Measurements from ENCODE around the gene BCL2.

BCL2 gene

GRCh38 chr18:63344918-63345317 is 25.3 kb upstream of the BCL2 start:
- peaks cover 0 to 6% of the 10 kb centered on the region in 2 donors for H3K4me1 Mint-ChIP-seq
- no peaks in the 10 kb centered on the region for H3K27me3 Mint-ChIP-seq
- no peak overlapping the region for H3K27ac Mint-ChIP-seq
- H3K4me3 Mint-ChIP-seq, result no peak overlapping the region
- DNase-seq, result no peak
- peaks cover 43 to 61% of the 10 kb centered on the region in 2 donors for H3K36me3 Mint-ChIP-seq
- no peak for ATAC-seq (replicated peaks)
- H3K9me3 Mint-ChIP-seq, result no peaks in the 10 kb centered on the region

GRCh38 chr18:63344263-63344662 is 24.7 kb upstream of the BCL2 start:
- H3K27me3 Mint-ChIP-seq, result no peaks in the 10 kb centered on the region
- H3K4me1 Mint-ChIP-seq, result peaks cover 0 to 6% of the 10 kb centered on the region in 2 donors
- DNase-seq (no peak), ATAC-seq (replicated peaks) (no peak)
- H3K36me3 Mint-ChIP-seq, result peaks cover 43 to 62% of the 10 kb centered on the region in 2 donors
- no peak overlapping the region for H3K4me3 Mint-ChIP-seq
- no peaks in the 10 kb centered on the region for H3K9me3 Mint-ChIP-seq
- H3K27ac Mint-ChIP-seq, result no peak overlapping the region

- Mint-ChIP-seq H3K27me3 (no peaks in the 10 kb centered on the region), H3K9me3 (no peaks in the 10 kb centered on the region), H3K4me1 (peaks cover 0 to 4% of the 10 kb centered on the region in 2 donors), H3K27ac (no peak overlapping the region), H3K4me3 (no peak overlapping the region), H3K36me3 (peaks cover 49 to 60% of the 10 kb centered on the region in 2 donors)
- ATAC-seq (replicated peaks) (peak; percentile 44 to 72), DNase-seq (no peak)
Observed at GRCh38 chr18:63342206-63342605, 22.6 kb upstream of the BCL2 start.

- Mint-ChIP-seq H3K27me3 (no peaks in the 10 kb centered on the region), H3K9me3 (no peaks in the 10 kb centered on the region), H3K36me3 (peaks cover 55 to 56% of the 10 kb centered on the region in 2 donors), H3K4me3 (no peak overlapping the region), H3K27ac (no peak overlapping the region), H3K4me1 (peaks cover 0 to 2% of the 10 kb centered on the region in 2 donors)
- ATAC-seq (replicated peaks), result peak; percentile 64 to 67
- no peak for DNase-seq
Observed at GRCh38 chr18:63339920-63340484, 20.4 kb upstream of the BCL2 start.

GRCh38 chr18:63336366-63337099 is 17.0 kb upstream of the BCL2 start:
- Mint-ChIP-seq H3K27me3 (no peaks in the 10 kb centered on the region), H3K4me1 (peaks cover 0 to 2% of the 10 kb centered on the region in 2 donors), H3K27ac (no peak overlapping the region), H3K36me3 (peaks cover 42 to 46% of the 10 kb centered on the region in 2 donors), H3K9me3 (no peaks in the 10 kb centered on the region), H3K4me3 (no peak overlapping the region)
- ATAC-seq (replicated peaks) (no peak), DNase-seq (no peak)

- ATAC-seq (replicated peaks) (no peak), DNase-seq (no peak)
- Mint-ChIP-seq H3K4me3 (no peak overlapping the region), H3K27me3 (no peaks in the 10 kb centered on the region), H3K36me3 (peaks cover 17 to 27% of the 10 kb centered on the region in 2 donors), H3K9me3 (no peaks in the 10 kb centered on the region), H3K4me1 (no peaks in the 10 kb centered on the region), H3K27ac (no peak overlapping the region)
Observed at GRCh38 chr18:63331105-63331504, 11.5 kb upstream of the BCL2 start.

GRCh38 chr18:63329431-63330145 is 10.0 kb upstream of the BCL2 start:
- DNase-seq, result no peak
- H3K4me1 Mint-ChIP-seq, result no peaks in the 10 kb centered on the region
- H3K4me3 Mint-ChIP-seq, result no peak overlapping the region
- ATAC-seq (replicated peaks), result no peak
- H3K9me3 Mint-ChIP-seq, result no peaks in the 10 kb centered on the region
- H3K27ac Mint-ChIP-seq, result no peak overlapping the region
- no peaks in the 10 kb centered on the region for H3K27me3 Mint-ChIP-seq
- H3K36me3 Mint-ChIP-seq, result peaks cover 9 to 22% of the 10 kb centered on the region in 2 donors

GRCh38 chr18:63326011-63326410 is 6.4 kb upstream of the BCL2 start:
- Mint-ChIP-seq H3K9me3 (no peaks in the 10 kb centered on the region), H3K27ac (no peak overlapping the region), H3K4me3 (no peak overlapping the region), H3K36me3 (peaks cover 3 to 6% of the 10 kb centered on the region in 2 donors), H3K4me1 (peaks cover 13 to 20% of the 10 kb centered on the region in 2 donors), H3K27me3 (no peaks in the 10 kb centered on the region)
- no peak for ATAC-seq (replicated peaks)
- no peak for DNase-seq

GRCh38 chr18:63325086-63325686 is 5.6 kb upstream of the BCL2 start:
- ATAC-seq (replicated peaks) (no peak), DNase-seq (no peak)
- Mint-ChIP-seq H3K27me3 (no peaks in the 10 kb centered on the region), H3K36me3 (peaks cover under 1 to 1% of the 10 kb centered on the region in 2 donors), H3K9me3 (no peaks in the 10 kb centered on the region), H3K27ac (no peak overlapping the region), H3K4me3 (no peak overlapping the region), H3K4me1 (peaks cover 18 to 26% of the 10 kb centered on the region in 2 donors)

GRCh38 chr18:63322908-63323634 is 3.5 kb upstream of the BCL2 start:
- Mint-ChIP-seq H3K4me3 (no peak overlapping the region), H3K27me3 (no peaks in the 10 kb centered on the region), H3K27ac (peak overlapping the region; percentile 20), H3K9me3 (no peaks in the 10 kb centered on the region), H3K4me1 (peaks cover 18 to 26% of the 10 kb centered on the region in 2 donors), H3K36me3 (peaks cover 9 to 12% of the 10 kb centered on the region in 2 donors)
- no peak for ATAC-seq (replicated peaks)
- DNase-seq, result no peak

- H3K27ac Mint-ChIP-seq, result peak overlapping the region; percentile 42
- H3K4me3 Mint-ChIP-seq, result no peak overlapping the region
- H3K36me3 Mint-ChIP-seq, result peaks cover 18 to 21% of the 10 kb centered on the region in 2 donors
- peaks cover 18 to 26% of the 10 kb centered on the region in 2 donors for H3K4me1 Mint-ChIP-seq
- DNase-seq (no peak), ATAC-seq (replicated peaks) (no peak)
- no peaks in the 10 kb centered on the region for H3K9me3 Mint-ChIP-seq
- H3K27me3 Mint-ChIP-seq, result no peaks in the 10 kb centered on the region
Observed at GRCh38 chr18:63322206-63322605, 2.6 kb upstream of the BCL2 start.

- H3K4me1 Mint-ChIP-seq, result peaks cover 19 to 26% of the 10 kb centered on the region in 2 donors
- peak overlapping the region; percentile 93 to 94 for H3K4me3 Mint-ChIP-seq
- no peak for DNase-seq
- ATAC-seq (replicated peaks), result no peak
- H3K36me3 Mint-ChIP-seq, result peaks cover 22 to 27% of the 10 kb centered on the region in 2 donors
- no peaks in the 10 kb centered on the region for H3K27me3 Mint-ChIP-seq
- H3K27ac Mint-ChIP-seq, result peak overlapping the region; percentile 97
- no peaks in the 10 kb centered on the region for H3K9me3 Mint-ChIP-seq
Observed at GRCh38 chr18:63321291-63321690, 1.7 kb upstream of the BCL2 start.

GRCh38 chr18:63320975-63321265 is 1.4 kb upstream of the BCL2 start:
- DNase-seq, result no peak
- H3K9me3 Mint-ChIP-seq, result no peaks in the 10 kb centered on the region
- no peaks in the 10 kb centered on the region for H3K27me3 Mint-ChIP-seq
- peaks cover 19 to 27% of the 10 kb centered on the region in 2 donors for H3K4me1 Mint-ChIP-seq
- H3K4me3 Mint-ChIP-seq, result peak overlapping the region; percentile 93 to 94
- H3K36me3 Mint-ChIP-seq, result peaks cover 24 to 30% of the 10 kb centered on the region in 2 donors
- peak overlapping the region; percentile 97 for H3K27ac Mint-ChIP-seq
- no peak for ATAC-seq (replicated peaks)

All from stimulated activated naive B cell treated with anti-CD40 and anti-IgM and Interleukin-4, amounts not matched to agents 10 μg/mL and 1 μg/mL and 100 μg/mL, for 72 hours (primary cell).